SK-N-SH treated with all-trans-retinoic acid at 6 μM for 48 hours (cell line): ENCODE measurements around the gene TBXAS1.

Experiments used
- ATAC-seq: fragments of 200-7000 bp; cut with Tn5 transposase; 3 replicates; pipeline ENCODE4 v1.9.1; 2020; ENCODE audit warnings: mild to moderate bottlenecking, moderate library complexity
- ARNTL ChIP-seq: fragments of 450-650 bp; formaldehyde crosslinking; IDR thresholded peaks from 2 replicates; pipeline ENCODE4 v1.5.0; 2020; ENCODE audit warnings: low read depth, mild to moderate bottlenecking, moderate library complexity, borderline replicate concordance
- BACH2 ChIP-seq: fragments of 250-450 bp; sonication (Bioruptor Pico); IDR thresholded peaks from 2 replicates; pipeline ENCODE4 v1.9.0; 2021; ENCODE audit warnings: mild to moderate bottlenecking, borderline replicate concordance
- CREB5 ChIP-seq: fragments of 250-450 bp; sonication (Bioruptor Pico); IDR thresholded peaks from 2 replicates; pipeline ENCODE4 v1.5.1; 2020; ENCODE audit warnings: low read depth, mild to moderate bottlenecking, moderate library complexity
- GLIS3 ChIP-seq: fragments of 250-450 bp; sonication (Bioruptor Pico); IDR thresholded peaks from 2 replicates; pipeline ENCODE4 v1.5.0; 2020; ENCODE audit warnings: mild to moderate bottlenecking, moderate library complexity
- ISL1 ChIP-seq: fragments of 250-450 bp; sonication (Bioruptor Pico); IDR thresholded peaks from 2 replicates; pipeline ENCODE4 v2.1.2; 2022; ENCODE audit warnings: mild to moderate bottlenecking, moderate library complexity
- OSR1 ChIP-seq: fragments of 250-450 bp; sonication (Bioruptor Pico); IDR thresholded peaks from 2 replicates; pipeline ENCODE4 v1.8.0; 2022; ENCODE audit warnings: moderate library complexity, mild to moderate bottlenecking, inconsistent platforms
- PATZ1 ChIP-seq: fragments of 250-450 bp; sonication (Bioruptor Pico); IDR thresholded peaks from 2 replicates; pipeline ENCODE4 v1.8.0; 2020; ENCODE audit warnings: mild to moderate bottlenecking, moderate library complexity, borderline replicate concordance
- POU6F1 ChIP-seq: fragments of 250-450 bp; sonication (Bioruptor Pico); IDR thresholded peaks from 2 replicates; pipeline ENCODE4 v1.8.0; 2021; ENCODE audit warnings: low read depth, mild to moderate bottlenecking, moderate library complexity, borderline replicate concordance
- PPARA ChIP-seq: fragments of 250-450 bp; sonication (Bioruptor Pico); IDR thresholded peaks from 2 replicates; pipeline ENCODE4 v1.5.0; 2020; ENCODE audit warnings: mild to moderate bottlenecking, borderline replicate concordance
- RARB ChIP-seq: fragments of 250-450 bp; sonication (Bioruptor Pico); IDR thresholded peaks from 2 replicates; pipeline ENCODE4 v1.8.0; 2021; ENCODE audit warnings: mild to moderate bottlenecking, moderate library complexity
- SNAI2 ChIP-seq: fragments of 250-450 bp; sonication (Bioruptor Pico); IDR thresholded peaks from 2 replicates; pipeline ENCODE4 v1.5.0; 2020; ENCODE audit warnings: mild to moderate bottlenecking, moderate library complexity
- TCF4 ChIP-seq: fragments of 250-450 bp; sonication (Bioruptor Pico); IDR thresholded peaks from 2 replicates; pipeline ENCODE4 v1.8.0; 2021; ENCODE audit warnings: mild to moderate bottlenecking, moderate library complexity, borderline replicate concordance
- TOX ChIP-seq: fragments of 250-450 bp; sonication (Bioruptor Pico); IDR thresholded peaks from 2 replicates; pipeline ENCODE4 v1.8.0; 2021; ENCODE audit warnings: mild to moderate bottlenecking, moderate library complexity, borderline replicate concordance
- TSHZ2 ChIP-seq: fragments of 250-450 bp; sonication (Bioruptor Pico); IDR thresholded peaks from 2 replicates; pipeline ENCODE4 v1.5.0; 2020; ENCODE audit warnings: mild to moderate bottlenecking, moderate library complexity
- ZC3H10 ChIP-seq: fragments of 250-450 bp; sonication (Bioruptor Pico); IDR thresholded peaks from 2 replicates; pipeline ENCODE4 v1.5.1; 2021; ENCODE audit warnings: mild to moderate bottlenecking, moderate library complexity
- ZFP3 ChIP-seq: fragments of 250-450 bp; sonication (Bioruptor Pico); IDR thresholded peaks from 2 replicates; pipeline ENCODE4 v1.5.0; 2020; ENCODE audit warnings: mild to moderate bottlenecking, moderate library complexity
- ZFP30 ChIP-seq: fragments of 450-650 bp; formaldehyde crosslinking; IDR thresholded peaks from 2 replicates; pipeline ENCODE4 v1.5.0; 2022; ENCODE audit warnings: mild to moderate bottlenecking, moderate library complexity
- ZNF70 ChIP-seq: fragments of 450-650 bp; formaldehyde crosslinking; IDR thresholded peaks from 2 replicates; pipeline ENCODE4 v1.5.0; 2020; ENCODE audit warnings: mild to moderate bottlenecking, moderate library complexity
- ZNF8 ChIP-seq: fragments of 450-650 bp; formaldehyde crosslinking; IDR thresholded peaks from 2 replicates; pipeline ENCODE4 v1.5.0; 2020; ENCODE audit warnings: mild to moderate bottlenecking, moderate library complexity

Gene TBXAS1

GRCh38 chr7:140022582-140023211 lies 193.6 kb downstream of the TBXAS1 start:
- ATAC-seq, result no peak
- TF ChIP-seq PPARA (CRISPR knock-in tag) (no peak), BACH2 (no peak), OSR1 (CRISPR knock-in tag) (no peak), RARB (CRISPR knock-in tag) (no peak), ZFP30 (no peak), ZNF70 (CRISPR knock-in tag) (no peak), CREB5 (no peak), TCF4 (CRISPR knock-in tag) (no peak), TOX (CRISPR knock-in tag) (no peak), TSHZ2 (CRISPR knock-in tag) (no peak), SNAI2 (CRISPR knock-in tag) (no peak), PATZ1 (CRISPR knock-in tag) (no peak), POU6F1 (CRISPR knock-in tag) (no peak), ZNF8 (CRISPR knock-in tag) (no peak), ISL1 (CRISPR knock-in tag) (no peak)

- no peak for ATAC-seq
- TF ChIP-seq OSR1 (CRISPR knock-in tag), result no peak
- no peak for TF ChIP-seq ZC3H10 (CRISPR knock-in tag)
- no peak for TF ChIP-seq ZNF70 (CRISPR knock-in tag)
- TF ChIP-seq TSHZ2 (CRISPR knock-in tag), result no peak
- no peak for TF ChIP-seq ZFP3 (CRISPR knock-in tag)
- TF ChIP-seq SNAI2 (CRISPR knock-in tag), result no peak
- no peak for TF ChIP-seq ZNF8 (CRISPR knock-in tag)
- TF ChIP-seq ARNTL (CRISPR knock-in tag), result no peak
- no peak for TF ChIP-seq TCF4 (CRISPR knock-in tag)
- no peak for TF ChIP-seq PPARA (CRISPR knock-in tag)
- TF ChIP-seq BACH2, result no peak
- TF ChIP-seq ISL1 (CRISPR knock-in tag), result no peak
- no peak for TF ChIP-seq CREB5
- no peak for TF ChIP-seq POU6F1 (CRISPR knock-in tag)
- TF ChIP-seq ZFP30, result no peak
- no peak for TF ChIP-seq GLIS3 (CRISPR knock-in tag)
These were observed 194.7 kb downstream of the TBXAS1 start for GRCh38 chr7:140023728-140024127.
